ENCODE results near the gene TNIK.
"Not testable (repeated sequence)": the region's sequence is repeated elsewhere in the genome, so short reads cannot be mapped to it uniquely, and the experiment has no call there.

TNIK gene

DNA sequence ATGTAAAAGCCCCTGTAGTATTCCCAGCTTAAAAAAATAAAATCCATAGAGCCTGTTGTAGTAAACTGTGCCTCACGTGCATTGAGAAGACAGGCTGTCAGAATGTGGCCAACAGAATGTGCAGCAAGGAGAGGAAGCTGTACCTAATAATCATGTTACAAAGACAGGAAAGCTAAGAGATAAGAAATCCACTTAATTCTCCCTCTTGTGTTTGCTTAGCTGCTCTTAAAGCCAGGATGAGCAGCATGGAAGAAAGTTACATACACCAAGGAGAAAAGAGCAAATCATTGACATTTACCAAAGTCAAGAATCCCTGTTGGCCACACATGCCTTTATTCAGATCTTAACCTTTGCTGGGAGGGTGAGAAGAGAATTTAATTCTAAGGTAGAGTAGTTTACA lies 85.9 kb downstream of the TNIK start:
- Mint-ChIP-seq H3K4me3 (no peak overlapping the region), H3K27me3 (ENCODE audit: low read depth, poor library complexity) (peaks cover 4% of the 10 kb centered on the region)
- no peak for DNase-seq

DNA sequence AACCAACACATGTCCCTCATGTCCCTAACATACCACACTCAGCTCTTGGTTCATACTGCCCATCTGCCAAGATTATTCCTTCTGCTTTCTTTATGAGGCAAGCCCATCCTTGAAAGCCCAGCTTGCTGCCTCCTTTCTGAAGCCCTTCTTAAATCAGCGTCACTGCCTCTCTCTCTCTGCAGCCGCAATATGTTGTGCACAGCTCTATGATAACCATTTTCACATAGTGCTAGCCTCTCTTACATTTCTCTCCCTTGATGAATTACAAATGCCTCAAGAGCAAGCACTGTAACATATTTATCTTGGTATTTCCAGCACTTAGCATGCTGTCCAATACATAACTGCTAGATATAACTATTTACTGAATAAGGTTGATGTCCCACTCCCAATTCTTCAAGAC lies 86.5 kb downstream of the TNIK start:
- H3K9me3 Mint-ChIP-seq = no peaks in the 10 kb centered on the region
- DNase-seq = no peak
- H3K4me1 Mint-ChIP-seq = peaks cover 32% of the 10 kb centered on the region
- H3K4me3 Mint-ChIP-seq = no peak overlapping the region
- no peak overlapping the region for H3K27ac Mint-ChIP-seq
- TF ChIP-seq, protein P1, sequence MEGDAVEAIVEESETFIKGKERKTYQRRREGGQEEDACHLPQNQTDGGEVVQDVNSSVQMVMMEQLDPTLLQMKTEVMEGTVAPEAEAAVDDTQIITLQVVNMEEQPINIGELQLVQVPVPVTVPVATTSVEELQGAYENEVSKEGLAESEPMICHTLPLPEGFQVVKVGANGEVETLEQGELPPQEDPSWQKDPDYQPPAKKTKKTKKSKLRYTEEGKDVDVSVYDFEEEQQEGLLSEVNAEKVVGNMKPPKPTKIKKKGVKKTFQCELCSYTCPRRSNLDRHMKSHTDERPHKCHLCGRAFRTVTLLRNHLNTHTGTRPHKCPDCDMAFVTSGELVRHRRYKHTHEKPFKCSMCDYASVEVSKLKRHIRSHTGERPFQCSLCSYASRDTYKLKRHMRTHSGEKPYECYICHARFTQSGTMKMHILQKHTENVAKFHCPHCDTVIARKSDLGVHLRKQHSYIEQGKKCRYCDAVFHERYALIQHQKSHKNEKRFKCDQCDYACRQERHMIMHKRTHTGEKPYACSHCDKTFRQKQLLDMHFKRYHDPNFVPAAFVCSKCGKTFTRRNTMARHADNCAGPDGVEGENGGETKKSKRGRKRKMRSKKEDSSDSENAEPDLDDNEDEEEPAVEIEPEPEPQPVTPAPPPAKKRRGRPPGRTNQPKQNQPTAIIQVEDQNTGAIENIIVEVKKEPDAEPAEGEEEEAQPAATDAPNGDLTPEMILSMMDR (IDR thresholded peaks at IDR 0.05) = no peak
- peaks cover 4% of the 10 kb centered on the region for H3K27me3 Mint-ChIP-seq (ENCODE audit: low read depth, poor library complexity)
- no peaks in the 10 kb centered on the region for H3K36me3 Mint-ChIP-seq (ENCODE audit: low read depth)

More for the DNA sequence above, 85.9 kb downstream of the TNIK start:
- Mint-ChIP-seq H3K4me1 (peaks cover 31% of the 10 kb centered on the region), H3K36me3 (ENCODE audit: low read depth) (no peaks in the 10 kb centered on the region), H3K27ac (no peak overlapping the region), H3K9me3 (no peaks in the 10 kb centered on the region)
- TF ChIP-seq, protein P1 (IDR thresholded peaks at IDR 0.05) = no peak

DNA sequence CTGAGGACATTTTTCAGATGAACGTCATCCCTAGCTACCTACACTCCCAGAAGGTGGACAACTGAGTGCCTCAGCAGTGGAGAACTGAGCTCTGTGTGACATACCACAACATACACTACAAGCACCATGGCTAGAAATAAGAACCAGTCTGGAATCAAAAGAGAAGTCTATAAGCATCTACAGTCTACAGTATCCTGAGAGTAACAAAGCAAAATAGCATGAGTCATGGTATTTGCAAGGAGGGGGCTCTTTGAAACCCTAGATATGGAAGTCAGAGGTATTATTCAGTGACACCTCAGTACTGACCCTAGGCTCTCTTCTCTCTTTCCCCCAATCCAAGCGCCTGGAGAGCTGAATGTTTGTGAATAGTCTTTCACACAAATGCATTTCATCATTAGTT lies 87.5 kb downstream of the TNIK start:
- H3K9me3 Mint-ChIP-seq = no peaks in the 10 kb centered on the region
- H3K27ac Mint-ChIP-seq = no peak overlapping the region
- peaks cover 5% of the 10 kb centered on the region for H3K36me3 Mint-ChIP-seq (ENCODE audit: low read depth)
- H3K4me1 Mint-ChIP-seq = peaks cover 32% of the 10 kb centered on the region
- H3K27me3 Mint-ChIP-seq (ENCODE audit: low read depth, poor library complexity) = peaks cover 4% of the 10 kb centered on the region
- TF ChIP-seq, protein P1 (IDR thresholded peaks at IDR 0.05) = no peak
- no peak overlapping the region for H3K4me3 Mint-ChIP-seq
- DNase-seq = no peak

DNA sequence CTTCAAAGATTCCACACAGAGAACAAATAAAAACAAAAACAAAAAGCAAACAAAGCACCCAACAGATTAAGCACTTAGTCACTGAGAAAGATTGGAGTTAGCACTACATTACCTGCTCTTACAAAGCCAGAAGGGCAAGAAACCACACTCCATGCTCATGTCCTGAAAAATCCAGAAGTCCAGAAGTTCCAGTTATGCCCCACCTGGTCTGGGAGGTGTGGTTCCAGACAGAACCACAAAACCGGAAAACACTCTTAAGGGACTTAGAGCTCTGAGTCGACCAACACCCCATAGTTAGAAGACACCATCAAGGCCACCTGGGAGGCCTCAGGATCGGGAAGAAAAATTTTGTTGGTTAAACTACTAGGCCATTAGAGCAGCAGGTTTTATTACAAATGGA lies 88.9 kb downstream of the TNIK start:
- no peak overlapping the region for H3K4me3 Mint-ChIP-seq
- DNase-seq = no peak
- TF ChIP-seq, protein P1 (IDR thresholded peaks at IDR 0.05) = no peak
- peaks cover 6% of the 10 kb centered on the region for H3K36me3 Mint-ChIP-seq (ENCODE audit: low read depth)
- no peak overlapping the region for H3K27ac Mint-ChIP-seq
- H3K27me3 Mint-ChIP-seq (ENCODE audit: low read depth, poor library complexity) = peaks cover 4% of the 10 kb centered on the region
- no peaks in the 10 kb centered on the region for H3K9me3 Mint-ChIP-seq
- peaks cover 32% of the 10 kb centered on the region for H3K4me1 Mint-ChIP-seq

DNA sequence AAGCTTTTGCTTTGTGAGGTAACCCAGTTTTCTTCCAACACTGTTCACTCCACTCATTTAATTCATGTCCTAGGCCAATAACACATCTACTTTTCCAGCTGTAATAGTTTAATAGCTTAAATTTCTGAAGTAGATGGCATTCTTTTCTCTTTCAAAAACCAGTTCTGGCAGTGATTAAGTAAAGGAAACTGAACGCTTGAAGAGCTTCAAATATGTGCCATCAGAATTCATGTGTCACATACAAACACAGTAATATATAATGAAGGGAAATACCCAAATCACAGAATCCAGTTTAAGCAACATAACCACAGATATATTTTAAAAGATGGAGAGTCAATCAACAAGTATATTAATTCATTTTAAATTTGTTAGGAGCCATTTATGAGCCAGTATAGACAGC lies 91.0 kb downstream of the TNIK start:
- Mint-ChIP-seq H3K4me1 (peaks cover 48% of the 10 kb centered on the region), H3K27ac (no peak overlapping the region)

DNA sequence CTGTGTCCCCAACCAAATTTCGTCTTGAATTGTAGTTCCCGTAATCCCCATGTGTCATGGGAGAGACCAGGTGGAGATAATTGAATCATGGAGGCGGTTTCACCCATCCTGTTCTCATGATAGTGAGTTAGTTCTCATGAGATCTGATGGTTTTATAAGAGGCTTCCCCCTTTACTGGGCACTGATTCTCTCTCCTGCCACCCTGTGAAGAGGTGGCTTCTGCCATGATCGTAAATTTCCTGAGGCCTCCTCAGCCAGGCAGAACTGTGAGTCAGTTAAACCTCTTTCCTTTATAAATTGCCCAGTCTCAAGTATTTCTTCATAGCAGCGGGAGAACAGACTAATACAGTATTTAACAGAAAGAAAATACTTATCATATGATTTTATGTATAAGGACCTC lies 93.5 kb downstream of the TNIK start:
- H3K4me3 Mint-ChIP-seq; H3K27ac Mint-ChIP-seq; DNase-seq; H3K36me3 Mint-ChIP-seq (ENCODE audit: low read depth); H3K27me3 Mint-ChIP-seq (ENCODE audit: low read depth, poor library complexity); H3K9me3 Mint-ChIP-seq: not testable (repeated sequence)
- peaks cover 56% of the 10 kb centered on the region for H3K4me1 Mint-ChIP-seq

More for the DNA sequence above, 91.0 kb downstream of the TNIK start:
- peaks cover 6% of the 10 kb centered on the region for H3K36me3 Mint-ChIP-seq (ENCODE audit: low read depth)
- H3K27me3 Mint-ChIP-seq (ENCODE audit: low read depth, poor library complexity) = peaks cover 4% of the 10 kb centered on the region
- no peak for DNase-seq
- TF ChIP-seq, protein P1 (IDR thresholded peaks at IDR 0.05) = no peak
- H3K4me3 Mint-ChIP-seq = no peak overlapping the region
- H3K9me3 Mint-ChIP-seq = no peaks in the 10 kb centered on the region
